Lung (tissue), 12 donors: Measurements from ENCODE around the gene LIG3. TPM values are rescaled to one million over a fixed set of nuclear protein-coding genes. Genes with fewer than 3 reads are reported as not detected.
"Not testable (repeated sequence)": the region's sequence is repeated elsewhere in the genome, so short reads cannot be mapped to it uniquely, and the experiment has no call there.

Experiments used
- ATAC-seq: fragments of 200-7000 bp; cut with Tn5 transposase; one replicate; pipeline ENCODE4 v1.9.1; 2020; ENCODE audit warnings: moderate number of reproducible peaks; ENCODE audit not compliant: insufficient read depth, low FRiP score
- DNase-seq, 3 donors: peaks; one replicate each; pipeline ENCODE4 v3.0.0-alpha.2; 2013 to 2017
- H3K27ac ChIP-seq, 2 donors: one replicate each; pipeline ENCODE4 v1.5.1; 2013; ENCODE audit warnings: mild to moderate bottlenecking in 2 of 2, moderate library complexity in 2 of 2, control low read depth in 1 of 2, inconsistent platforms in 1 of 2, low read depth in 1 of 2, low read length in 1 of 2
- H3K27me3 ChIP-seq, 3 donors: one replicate each; pipeline ENCODE4 v1.5.1; 2013; ENCODE audit warnings: low read length in 2 of 3; ENCODE audit not compliant: control insufficient read depth in 3 of 3, insufficient read depth in 3 of 3
- H3K36me3 ChIP-seq, 4 donors: one replicate each; pipeline ENCODE4 v1.5.1; 2013; ENCODE audit warnings: low read length in 4 of 4, mild to moderate bottlenecking in 1 of 4, moderate library complexity in 1 of 4; ENCODE audit not compliant: control insufficient read depth in 4 of 4, insufficient read depth in 4 of 4
- H3K4me1 ChIP-seq, 5 donors: one replicate each; pipeline ENCODE4 v1.5.1; 2013; ENCODE audit warnings: low read length in 5 of 5, mild to moderate bottlenecking in 2 of 5, moderate library complexity in 1 of 5; ENCODE audit not compliant: control insufficient read depth in 5 of 5, insufficient read depth in 5 of 5
- H3K4me3 ChIP-seq: one replicate; pipeline ENCODE4 v1.5.1; 2013; ENCODE audit warnings: mild to moderate bottlenecking, control low read depth, moderate library complexity
- H3K9ac ChIP-seq, 2 donors: one replicate each; pipeline ENCODE4 v1.5.1; 2013; ENCODE audit warnings: low read length in 2 of 2, control low read depth in 1 of 2; ENCODE audit not compliant: insufficient read depth in 1 of 2
- H3K9me3 ChIP-seq, 4 donors: one replicate each; pipeline ENCODE4 v1.5.1; 2013; ENCODE audit warnings: low read length in 3 of 4, mild to moderate bottlenecking in 1 of 4, moderate library complexity in 1 of 4; ENCODE audit not compliant: control insufficient read depth in 4 of 4, insufficient read depth in 3 of 4
- WGBS, 2 donors: extraction: QIAGEN DNeasy Blood & Tissue Kit; methylation state at CpG; one replicate each; pipeline ENCODE4 v1.1.7; 2013; 5-methylcytosine and 5-hydroxymethylcytosine counted together
- polyA plus RNA-seq, 2 donors: library from polyadenylated mRNA; stranded (reverse); fragments of 200-250 nt; gene quantifications; one replicate each; pipeline ENCODE4 v1.2.1, GENCODE V29; 2013
- total RNA-seq, 2 donors: library from RNA; depleted of rRNA in 1 of 2; stranded (reverse); fragments of >200 nt in 1 of 2; gene quantifications; one replicate each; pipeline ENCODE4 v1.2.1, GENCODE V29; 2014 to 2021
- TF ChIP-seq, protein P1 (sequence below): IDR thresholded peaks from 2 replicates; pipeline ENCODE4 v1.5.1; 2012; ENCODE audit warnings: mild to moderate bottlenecking; ENCODE audit errors: control extremely low read depth, extremely low read depth
- donor health status: control.
- donor health status: control.
- donor health status: Bipolar disorder and iron deficiency.
- donor health status: healthy.
- donor health status: DM: yes; HTN: yes; CAD: no.

The LIG3 gene
- total and polyA plus RNA-seq, 4 donors = 6.2 to 40.9 (median 26.1) TPM

DNA sequence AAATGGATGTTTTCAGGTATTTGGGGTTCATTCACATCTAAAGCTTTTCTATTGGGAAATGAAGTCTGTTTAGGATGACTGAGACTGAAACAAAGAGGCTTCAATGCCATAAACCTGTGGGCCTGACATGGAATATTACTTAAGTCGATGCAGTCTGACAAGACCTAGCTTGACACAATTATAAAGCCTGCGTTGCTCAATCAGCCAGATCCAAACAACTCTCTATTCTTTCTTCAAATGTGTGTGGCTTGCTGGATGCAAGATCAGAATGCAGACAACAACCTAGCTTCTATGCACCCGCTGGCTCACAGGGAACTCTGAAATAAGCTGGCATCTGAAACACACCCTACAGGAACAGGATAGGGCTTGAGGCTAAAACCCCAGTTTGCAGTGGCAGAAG lies 43.2 kb downstream of the LIG3 start:
- Histone ChIP-seq H3K27ac (peak overlapping the region in 1 of 2 donors; percentile 45), H3K27me3 (no peaks in the 10 kb centered on the region), H3K4me3 (no peak overlapping the region), H3K36me3 (peaks cover 4 to 11% (median 7%) of the 10 kb centered on the region in 4 donors), H3K4me1 (peaks cover 0 to 3% (median 0%) of the 10 kb centered on the region in 5 donors), H3K9ac (no peak overlapping the region), H3K9me3 (no peaks in the 10 kb centered on the region)
- TF ChIP-seq, protein P1, sequence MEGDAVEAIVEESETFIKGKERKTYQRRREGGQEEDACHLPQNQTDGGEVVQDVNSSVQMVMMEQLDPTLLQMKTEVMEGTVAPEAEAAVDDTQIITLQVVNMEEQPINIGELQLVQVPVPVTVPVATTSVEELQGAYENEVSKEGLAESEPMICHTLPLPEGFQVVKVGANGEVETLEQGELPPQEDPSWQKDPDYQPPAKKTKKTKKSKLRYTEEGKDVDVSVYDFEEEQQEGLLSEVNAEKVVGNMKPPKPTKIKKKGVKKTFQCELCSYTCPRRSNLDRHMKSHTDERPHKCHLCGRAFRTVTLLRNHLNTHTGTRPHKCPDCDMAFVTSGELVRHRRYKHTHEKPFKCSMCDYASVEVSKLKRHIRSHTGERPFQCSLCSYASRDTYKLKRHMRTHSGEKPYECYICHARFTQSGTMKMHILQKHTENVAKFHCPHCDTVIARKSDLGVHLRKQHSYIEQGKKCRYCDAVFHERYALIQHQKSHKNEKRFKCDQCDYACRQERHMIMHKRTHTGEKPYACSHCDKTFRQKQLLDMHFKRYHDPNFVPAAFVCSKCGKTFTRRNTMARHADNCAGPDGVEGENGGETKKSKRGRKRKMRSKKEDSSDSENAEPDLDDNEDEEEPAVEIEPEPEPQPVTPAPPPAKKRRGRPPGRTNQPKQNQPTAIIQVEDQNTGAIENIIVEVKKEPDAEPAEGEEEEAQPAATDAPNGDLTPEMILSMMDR = no peak
- DNase-seq (no peak), ATAC-seq (no peak)
- WGBS, 2 donors = 73 to 88% methylated on average over 3 of the region's 3 CpGs

DNA sequence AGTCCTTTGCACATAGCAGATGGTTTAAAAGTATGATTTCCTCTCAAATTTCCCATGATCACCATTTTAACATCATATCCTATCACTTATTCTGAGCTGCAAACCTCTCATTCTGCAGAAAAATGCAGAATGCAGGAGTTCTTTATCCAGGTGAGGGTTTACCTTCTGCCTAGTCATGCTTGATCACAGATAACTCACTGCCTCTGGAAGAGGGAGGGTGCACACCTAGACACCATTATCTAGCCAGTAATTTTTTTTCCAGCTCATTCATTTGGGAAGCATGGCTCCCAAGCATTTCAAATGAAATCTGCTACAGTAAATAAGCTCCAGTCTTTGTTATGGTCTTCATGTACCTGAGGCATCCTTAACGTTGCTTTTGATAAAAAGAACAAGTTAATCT lies 45.2 kb downstream of the LIG3 start:
- no peak for DNase-seq
- Histone ChIP-seq H3K4me1 (peaks cover 0 to 2% (median 0%) of the 10 kb centered on the region in 5 donors), H3K9ac (no peak overlapping the region), H3K27me3 (no peaks in the 10 kb centered on the region), H3K9me3 (no peaks in the 10 kb centered on the region), H3K27ac (no peak overlapping the region), H3K4me3 (no peak overlapping the region), H3K36me3 (peaks cover 0 to 10% (median 7%) of the 10 kb centered on the region in 4 donors)
- TF ChIP-seq, protein P1 = no peak
- no peak for ATAC-seq
- 80 to 91% methylated on average over 1 of the region's 1 CpG for WGBS, 2 donors

- H3K4me3 ChIP-seq, H3K4me1 ChIP-seq, H3K27ac ChIP-seq, H3K36me3 ChIP-seq, H3K9me3 ChIP-seq, DNase-seq, ATAC-seq, H3K27me3 ChIP-seq, H3K9ac ChIP-seq: not testable (repeated sequence)
- WGBS, 2 donors = 96 to 99% methylated on average over 4 of the region's 4 CpGs
Observed at GRCh38 chr17:35028097-35028496, 47.8 kb downstream of the LIG3 start.

- H3K4me3 ChIP-seq = no peak overlapping the region
- 66 to 79% methylated on average over 3 of the region's 3 CpGs for WGBS, 2 donors
- no peaks in the 10 kb centered on the region for H3K4me1 ChIP-seq
- no peaks in the 10 kb centered on the region for H3K9me3 ChIP-seq
- no peak for ATAC-seq
- TF ChIP-seq, protein P1 = no peak
- no peak overlapping the region for H3K27ac ChIP-seq
- DNase-seq = no peak
- no peaks in the 10 kb centered on the region for H3K27me3 ChIP-seq
- peaks cover 0 to 4% (median 2%) of the 10 kb centered on the region in 4 donors for H3K36me3 ChIP-seq
- H3K9ac ChIP-seq = no peak overlapping the region
Observed at GRCh38 chr17:35028531-35029262, 48.4 kb downstream of the LIG3 start.
